ENCODE measurements around the gene SCN5A. TPM values are rescaled to one million over a fixed set of nuclear protein-coding genes. Genes with fewer than 3 reads are reported as not detected.

SCN5A gene
- total and polyA plus RNA-seq, 4 donors = 0.01 to 0.14 TPM; not detected in 2

DNA sequence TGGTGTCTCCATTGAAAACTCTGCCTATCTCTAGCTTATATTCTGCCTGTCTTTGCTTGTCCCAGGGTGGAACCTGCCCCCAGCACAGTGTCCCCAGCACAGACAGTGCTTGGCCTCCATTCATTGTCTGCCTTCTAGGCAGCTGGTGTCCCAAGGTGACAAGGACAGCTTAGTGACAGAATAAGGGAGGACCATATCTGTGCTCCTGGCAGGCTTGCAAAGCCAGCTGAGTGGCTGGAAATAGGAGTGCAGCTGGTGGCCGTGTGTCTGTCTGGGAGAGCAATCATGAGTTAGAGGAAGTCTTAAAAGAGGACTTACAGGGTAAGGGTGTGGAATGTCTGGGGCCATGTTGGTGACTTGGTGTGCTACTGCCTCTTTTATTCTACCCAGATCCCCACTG lies 33.4 kb downstream of the SCN5A start:
- TF ChIP-seq FOXA2 (IDR thresholded peaks at IDR 0.05) (no peak), FOXA1 (IDR thresholded peaks at IDR 0.05) (no peak), YY1 (IDR thresholded peaks at IDR 0.05) (no peak), GABPA (IDR thresholded peaks at IDR 0.05 in 1 of 2, conservative IDR thresholded peaks at IDR 0.05 in 1 of 2) (no peak), JUND (IDR thresholded peaks at IDR 0.05) (no peak), NR2F2 (IDR thresholded peaks at IDR 0.05) (no peak), HNF4G (IDR thresholded peaks at IDR 0.05) (no peak), RAD21 (IDR thresholded peaks at IDR 0.05) (no peak), RXRA (IDR thresholded peaks at IDR 0.05) (no peak), TAF1 (conservative IDR thresholded peaks at IDR 0.05) (no peak), EGR1 (IDR thresholded peaks at IDR 0.05; ENCODE audit: low read depth in 2 of 2) (no peak), HNF4A (conservative IDR thresholded peaks at IDR 0.05) (no peak)
- TF ChIP-seq, protein P1, sequence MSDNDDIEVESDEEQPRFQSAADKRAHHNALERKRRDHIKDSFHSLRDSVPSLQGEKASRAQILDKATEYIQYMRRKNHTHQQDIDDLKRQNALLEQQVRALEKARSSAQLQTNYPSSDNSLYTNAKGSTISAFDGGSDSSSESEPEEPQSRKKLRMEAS (IDR thresholded peaks at IDR 0.05) = no peak
- TF ChIP-seq, protein P2, sequence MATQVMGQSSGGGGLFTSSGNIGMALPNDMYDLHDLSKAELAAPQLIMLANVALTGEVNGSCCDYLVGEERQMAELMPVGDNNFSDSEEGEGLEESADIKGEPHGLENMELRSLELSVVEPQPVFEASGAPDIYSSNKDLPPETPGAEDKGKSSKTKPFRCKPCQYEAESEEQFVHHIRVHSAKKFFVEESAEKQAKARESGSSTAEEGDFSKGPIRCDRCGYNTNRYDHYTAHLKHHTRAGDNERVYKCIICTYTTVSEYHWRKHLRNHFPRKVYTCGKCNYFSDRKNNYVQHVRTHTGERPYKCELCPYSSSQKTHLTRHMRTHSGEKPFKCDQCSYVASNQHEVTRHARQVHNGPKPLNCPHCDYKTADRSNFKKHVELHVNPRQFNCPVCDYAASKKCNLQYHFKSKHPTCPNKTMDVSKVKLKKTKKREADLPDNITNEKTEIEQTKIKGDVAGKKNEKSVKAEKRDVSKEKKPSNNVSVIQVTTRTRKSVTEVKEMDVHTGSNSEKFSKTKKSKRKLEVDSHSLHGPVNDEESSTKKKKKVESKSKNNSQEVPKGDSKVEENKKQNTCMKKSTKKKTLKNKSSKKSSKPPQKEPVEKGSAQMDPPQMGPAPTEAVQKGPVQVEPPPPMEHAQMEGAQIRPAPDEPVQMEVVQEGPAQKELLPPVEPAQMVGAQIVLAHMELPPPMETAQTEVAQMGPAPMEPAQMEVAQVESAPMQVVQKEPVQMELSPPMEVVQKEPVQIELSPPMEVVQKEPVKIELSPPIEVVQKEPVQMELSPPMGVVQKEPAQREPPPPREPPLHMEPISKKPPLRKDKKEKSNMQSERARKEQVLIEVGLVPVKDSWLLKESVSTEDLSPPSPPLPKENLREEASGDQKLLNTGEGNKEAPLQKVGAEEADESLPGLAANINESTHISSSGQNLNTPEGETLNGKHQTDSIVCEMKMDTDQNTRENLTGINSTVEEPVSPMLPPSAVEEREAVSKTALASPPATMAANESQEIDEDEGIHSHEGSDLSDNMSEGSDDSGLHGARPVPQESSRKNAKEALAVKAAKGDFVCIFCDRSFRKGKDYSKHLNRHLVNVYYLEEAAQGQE (IDR thresholded peaks at IDR 0.05) = no peak
- TF ChIP-seq, protein P3, sequence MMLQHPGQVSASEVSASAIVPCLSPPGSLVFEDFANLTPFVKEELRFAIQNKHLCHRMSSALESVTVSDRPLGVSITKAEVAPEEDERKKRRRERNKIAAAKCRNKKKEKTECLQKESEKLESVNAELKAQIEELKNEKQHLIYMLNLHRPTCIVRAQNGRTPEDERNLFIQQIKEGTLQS (IDR thresholded peaks at IDR 0.05) = no peak
- TF ChIP-seq, protein P4, sequence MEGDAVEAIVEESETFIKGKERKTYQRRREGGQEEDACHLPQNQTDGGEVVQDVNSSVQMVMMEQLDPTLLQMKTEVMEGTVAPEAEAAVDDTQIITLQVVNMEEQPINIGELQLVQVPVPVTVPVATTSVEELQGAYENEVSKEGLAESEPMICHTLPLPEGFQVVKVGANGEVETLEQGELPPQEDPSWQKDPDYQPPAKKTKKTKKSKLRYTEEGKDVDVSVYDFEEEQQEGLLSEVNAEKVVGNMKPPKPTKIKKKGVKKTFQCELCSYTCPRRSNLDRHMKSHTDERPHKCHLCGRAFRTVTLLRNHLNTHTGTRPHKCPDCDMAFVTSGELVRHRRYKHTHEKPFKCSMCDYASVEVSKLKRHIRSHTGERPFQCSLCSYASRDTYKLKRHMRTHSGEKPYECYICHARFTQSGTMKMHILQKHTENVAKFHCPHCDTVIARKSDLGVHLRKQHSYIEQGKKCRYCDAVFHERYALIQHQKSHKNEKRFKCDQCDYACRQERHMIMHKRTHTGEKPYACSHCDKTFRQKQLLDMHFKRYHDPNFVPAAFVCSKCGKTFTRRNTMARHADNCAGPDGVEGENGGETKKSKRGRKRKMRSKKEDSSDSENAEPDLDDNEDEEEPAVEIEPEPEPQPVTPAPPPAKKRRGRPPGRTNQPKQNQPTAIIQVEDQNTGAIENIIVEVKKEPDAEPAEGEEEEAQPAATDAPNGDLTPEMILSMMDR (IDR thresholded peaks at IDR 0.05; ENCODE audit: low read depth, low read length, missing input control) = no peak
- H3K9me3 ChIP-seq (ENCODE audit: control insufficient read depth in 4 of 4, low read length in 3 of 4) = no peaks in the 10 kb centered on the region
- no peak overlapping the region for H3K27ac ChIP-seq (ENCODE audit: low read depth in 1 of 2, low read length in 2 of 2)
- no peaks in the 10 kb centered on the region for H3K27me3 ChIP-seq (ENCODE audit: control insufficient read depth in 4 of 4, insufficient read depth in 4 of 4, low read length in 3 of 4)
- no peak overlapping the region for H3K4me3 ChIP-seq (ENCODE audit: low read depth in 1 of 3, low read length in 3 of 3)
- no peaks in the 10 kb centered on the region for H3K4me1 ChIP-seq (ENCODE audit: control insufficient read depth in 4 of 4, insufficient read depth in 4 of 4, low read length in 3 of 4)
- H3K36me3 ChIP-seq (ENCODE audit: control insufficient read depth in 4 of 4, insufficient read depth in 3 of 4, low read depth in 1 of 4, low read length in 3 of 4) = no peaks in the 10 kb centered on the region
- no peak overlapping the region for H3K9ac ChIP-seq (ENCODE audit: low read depth in 1 of 2, low read length in 2 of 2)
- no peak for DNase-seq (ENCODE audit: low spot score)
- WGBS = 53% methylated on average over 1 of the region's 1 CpG

DNA sequence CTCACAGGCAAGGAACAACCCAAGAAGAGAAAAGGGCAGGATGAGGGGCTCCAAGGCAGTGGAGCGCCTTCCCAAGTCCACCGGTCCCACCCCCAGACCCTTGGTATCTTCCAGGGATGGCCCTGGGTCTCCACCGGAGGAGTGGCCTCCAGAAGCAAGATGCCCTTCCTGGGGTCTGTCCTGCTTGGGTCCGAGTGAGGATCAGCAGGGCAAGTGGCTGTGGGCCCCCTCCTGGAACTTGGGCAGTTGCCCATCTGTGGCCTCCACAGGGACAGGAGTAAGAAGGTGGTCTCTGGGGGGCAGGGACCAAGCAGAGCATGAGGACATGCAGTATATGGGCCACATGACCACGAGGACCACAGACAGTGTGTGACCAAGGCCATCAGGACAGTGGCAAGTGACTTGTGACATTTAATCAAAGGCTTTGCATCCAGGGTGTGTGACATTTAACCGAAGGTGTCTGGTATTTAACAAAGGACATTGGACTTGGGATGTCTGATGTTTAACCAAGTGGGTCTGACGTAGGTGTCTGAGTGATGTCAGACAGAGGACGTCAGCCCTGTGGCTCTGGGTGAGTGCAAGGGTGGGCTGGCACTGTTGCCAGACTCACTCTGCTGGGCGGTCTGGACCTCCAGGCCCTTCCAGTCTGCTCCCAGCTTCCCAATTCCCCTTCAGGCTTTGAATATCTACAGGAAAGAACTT lies 34.7 kb downstream of the SCN5A start:
- Histone ChIP-seq H3K27me3 (ENCODE audit: control insufficient read depth in 4 of 4, insufficient read depth in 4 of 4, low read length in 3 of 4) (no peaks in the 10 kb centered on the region), H3K27ac (ENCODE audit: low read depth in 1 of 2, low read length in 2 of 2) (no peak overlapping the region), H3K36me3 (ENCODE audit: control insufficient read depth in 4 of 4, insufficient read depth in 3 of 4, low read depth in 1 of 4, low read length in 3 of 4) (no peaks in the 10 kb centered on the region), H3K4me3 (ENCODE audit: low read depth in 1 of 3, low read length in 3 of 3) (no peak overlapping the region), H3K4me1 (ENCODE audit: control insufficient read depth in 4 of 4, insufficient read depth in 4 of 4, low read length in 3 of 4) (no peaks in the 10 kb centered on the region), H3K9ac (ENCODE audit: low read depth in 1 of 2, low read length in 2 of 2) (no peak overlapping the region), H3K9me3 (ENCODE audit: control insufficient read depth in 4 of 4, low read length in 3 of 4) (no peaks in the 10 kb centered on the region)
- no peak for DNase-seq (ENCODE audit: low spot score)
- WGBS = 83% methylated on average over 9 of the region's 9 CpGs
- TF ChIP-seq SP1 (IDR thresholded peaks at IDR 0.05) (no peak), HNF4A (conservative IDR thresholded peaks at IDR 0.05) (no peak), EGR1 (IDR thresholded peaks at IDR 0.05; ENCODE audit: low read depth in 2 of 2) (no peak), YY1 (IDR thresholded peaks at IDR 0.05) (no peak), FOXA2 (IDR thresholded peaks at IDR 0.05) (no peak), RAD21 (IDR thresholded peaks at IDR 0.05) (no peak), GABPA (IDR thresholded peaks at IDR 0.05 in 1 of 2, conservative IDR thresholded peaks at IDR 0.05 in 1 of 2) (no peak)
- TF ChIP-seq, protein P2 (IDR thresholded peaks at IDR 0.05) = no peak
- TF ChIP-seq, protein P1 (IDR thresholded peaks at IDR 0.05) = no peak
- TF ChIP-seq, protein P5, sequence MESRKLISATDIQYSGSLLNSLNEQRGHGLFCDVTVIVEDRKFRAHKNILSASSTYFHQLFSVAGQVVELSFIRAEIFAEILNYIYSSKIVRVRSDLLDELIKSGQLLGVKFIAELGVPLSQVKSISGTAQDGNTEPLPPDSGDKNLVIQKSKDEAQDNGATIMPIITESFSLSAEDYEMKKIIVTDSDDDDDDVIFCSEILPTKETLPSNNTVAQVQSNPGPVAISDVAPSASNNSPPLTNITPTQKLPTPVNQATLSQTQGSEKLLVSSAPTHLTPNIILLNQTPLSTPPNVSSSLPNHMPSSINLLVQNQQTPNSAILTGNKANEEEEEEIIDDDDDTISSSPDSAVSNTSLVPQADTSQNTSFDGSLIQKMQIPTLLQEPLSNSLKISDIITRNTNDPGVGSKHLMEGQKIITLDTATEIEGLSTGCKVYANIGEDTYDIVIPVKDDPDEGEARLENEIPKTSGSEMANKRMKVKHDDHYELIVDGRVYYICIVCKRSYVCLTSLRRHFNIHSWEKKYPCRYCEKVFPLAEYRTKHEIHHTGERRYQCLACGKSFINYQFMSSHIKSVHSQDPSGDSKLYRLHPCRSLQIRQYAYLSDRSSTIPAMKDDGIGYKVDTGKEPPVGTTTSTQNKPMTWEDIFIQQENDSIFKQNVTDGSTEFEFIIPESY (IDR thresholded peaks at IDR 0.05) = no peak

Data from liver (tissue), 9 donors.